GM18870 (cell line): ENCODE data around the gene POLR2L.

Experiments used
- ATAC-seq: cut with Tn5 transposase; IDR thresholded peaks from one replicate; pipeline ENCODE4 v1.9.1; 2021; ENCODE audit warnings: moderate library complexity; ENCODE audit not compliant: unreplicated experiment

Gene POLR2L

DNA sequence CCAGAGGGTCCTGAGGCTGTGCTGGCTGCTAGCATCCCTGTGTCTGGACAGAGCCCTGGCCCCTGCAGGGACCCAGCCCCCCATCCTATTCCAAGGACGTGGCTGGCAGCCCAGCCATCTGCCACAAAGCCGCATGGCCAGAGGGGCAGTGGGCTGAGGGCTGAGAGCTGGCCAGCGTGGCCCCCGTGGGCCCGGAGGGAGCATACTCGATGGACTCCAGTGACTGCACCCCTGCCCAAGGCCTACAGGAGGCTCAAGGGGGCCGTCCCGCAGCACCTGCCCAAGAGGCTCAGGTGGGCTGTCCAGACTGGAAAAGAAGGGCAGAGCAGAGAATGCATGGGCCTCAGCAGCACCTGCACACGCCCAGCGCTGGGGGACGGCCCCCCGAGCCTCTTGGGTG lies 13.5 kb upstream of the POLR2L start:
- no peak for ATAC-seq

DNA sequence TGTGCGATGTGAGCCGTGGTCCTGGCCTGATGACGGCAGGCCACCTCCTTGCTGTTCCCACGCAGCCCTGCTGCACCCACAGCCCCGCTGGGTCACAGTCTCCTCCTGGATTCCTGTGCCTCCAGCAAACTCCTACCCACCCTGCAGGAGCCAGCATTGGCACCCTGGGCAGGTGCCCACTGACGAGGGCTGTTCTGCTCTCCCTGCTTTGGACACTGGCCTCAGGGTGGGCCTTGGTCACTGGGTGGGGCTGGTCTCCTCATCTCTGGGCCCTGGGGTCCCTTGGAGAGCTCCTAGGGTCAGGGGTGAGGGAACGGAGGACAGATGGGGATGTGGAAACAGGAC lies 13.0 kb upstream of the POLR2L start:
- ATAC-seq, result no peak

DNA sequence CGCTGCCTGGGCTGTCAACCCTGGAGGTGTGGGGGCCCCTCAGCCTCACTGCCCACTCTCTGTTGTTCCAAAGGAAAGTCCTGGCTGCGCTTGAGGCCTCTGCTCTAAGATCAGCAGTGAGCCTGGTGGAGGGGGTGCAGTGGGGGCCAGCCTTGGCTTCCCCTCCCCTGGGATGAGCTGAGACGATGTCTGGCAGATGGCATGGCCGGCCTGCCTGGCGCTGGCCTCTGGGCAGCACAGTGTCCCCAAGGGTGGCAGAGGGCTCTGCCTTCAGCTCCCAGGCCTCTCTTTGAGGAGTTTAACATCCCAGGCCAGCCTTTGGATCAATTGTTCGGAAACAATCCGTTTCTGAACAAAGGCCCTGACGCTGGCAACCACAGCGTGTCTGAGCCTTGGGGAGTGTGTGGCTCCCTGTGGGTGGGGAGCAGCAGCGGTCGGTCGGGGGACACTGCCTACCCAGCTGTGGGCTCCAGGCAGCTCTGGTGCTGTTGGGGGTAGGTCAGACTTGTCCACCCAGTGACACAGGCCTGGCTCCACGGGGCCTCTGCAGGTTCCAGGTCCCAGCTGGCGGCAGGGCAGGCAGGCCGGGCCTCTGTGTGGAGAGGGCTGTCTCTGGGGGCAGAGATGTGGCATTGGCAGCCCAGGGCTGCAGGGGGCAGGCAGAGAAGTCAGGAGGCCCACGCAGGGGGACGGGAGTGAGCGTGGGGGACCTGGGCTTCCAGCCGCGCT lies 12.4 kb upstream of the POLR2L start:
- ATAC-seq, result no peak

DNA sequence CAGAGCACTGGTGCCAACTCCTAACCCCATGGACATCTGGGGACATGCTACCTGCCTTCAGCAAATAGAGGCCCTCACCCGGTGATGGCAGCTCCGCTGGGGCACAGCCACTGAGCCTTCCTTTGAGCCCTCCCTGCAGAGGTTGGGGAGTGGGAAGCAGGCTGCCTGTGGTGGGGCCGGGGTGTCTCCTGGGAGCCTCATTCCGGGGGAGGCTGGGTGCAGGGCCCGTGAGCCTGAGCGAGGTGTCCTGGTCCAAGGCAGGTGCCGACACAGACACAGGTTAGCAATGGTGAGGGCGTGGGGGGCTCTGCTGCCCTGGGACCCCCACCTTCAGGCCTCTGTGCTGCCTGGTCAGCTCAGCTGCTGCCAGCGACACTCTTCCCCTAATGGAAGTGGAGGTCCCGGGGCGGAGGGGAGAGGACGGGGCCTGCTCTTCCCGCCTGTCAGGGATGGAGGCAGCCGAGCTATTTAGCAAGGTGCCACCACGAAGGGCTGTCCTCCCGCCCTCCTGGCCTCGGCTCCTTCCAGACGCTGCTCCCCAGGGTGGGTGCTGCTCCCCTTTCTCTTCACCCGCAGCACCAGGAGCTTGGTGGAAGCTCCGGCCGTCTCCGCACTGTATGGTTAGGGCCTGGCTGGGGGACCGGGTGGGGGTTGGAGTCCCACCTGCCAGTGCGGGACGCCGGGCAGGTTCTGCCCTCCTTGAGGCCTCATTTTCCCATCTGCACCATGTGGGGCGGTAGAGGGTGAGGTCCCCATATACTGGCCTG lies 11.5 kb upstream of the POLR2L start:
- ATAC-seq, result no peak

DNA sequence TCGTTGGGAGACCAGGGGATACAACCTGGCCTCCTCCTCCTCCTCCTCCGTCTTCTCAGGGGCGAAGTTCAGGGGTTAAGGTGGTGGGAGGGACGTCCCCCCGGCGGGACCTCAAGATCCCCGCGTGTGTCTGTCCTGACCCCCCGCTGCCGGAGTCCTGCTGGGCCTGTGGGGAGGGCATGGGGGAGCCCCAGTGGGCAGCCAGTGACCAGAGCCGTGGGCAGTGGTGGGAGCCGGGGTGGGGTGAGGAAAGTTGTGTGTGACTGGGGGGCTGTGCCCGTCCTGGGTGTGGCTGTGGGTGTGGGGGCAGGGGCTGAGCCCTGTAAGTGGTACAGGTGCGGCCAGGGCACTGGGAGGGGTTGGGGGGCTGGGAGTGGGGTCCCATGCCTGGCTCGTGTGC lies 10.4 kb upstream of the POLR2L start:
- no peak for ATAC-seq

DNA sequence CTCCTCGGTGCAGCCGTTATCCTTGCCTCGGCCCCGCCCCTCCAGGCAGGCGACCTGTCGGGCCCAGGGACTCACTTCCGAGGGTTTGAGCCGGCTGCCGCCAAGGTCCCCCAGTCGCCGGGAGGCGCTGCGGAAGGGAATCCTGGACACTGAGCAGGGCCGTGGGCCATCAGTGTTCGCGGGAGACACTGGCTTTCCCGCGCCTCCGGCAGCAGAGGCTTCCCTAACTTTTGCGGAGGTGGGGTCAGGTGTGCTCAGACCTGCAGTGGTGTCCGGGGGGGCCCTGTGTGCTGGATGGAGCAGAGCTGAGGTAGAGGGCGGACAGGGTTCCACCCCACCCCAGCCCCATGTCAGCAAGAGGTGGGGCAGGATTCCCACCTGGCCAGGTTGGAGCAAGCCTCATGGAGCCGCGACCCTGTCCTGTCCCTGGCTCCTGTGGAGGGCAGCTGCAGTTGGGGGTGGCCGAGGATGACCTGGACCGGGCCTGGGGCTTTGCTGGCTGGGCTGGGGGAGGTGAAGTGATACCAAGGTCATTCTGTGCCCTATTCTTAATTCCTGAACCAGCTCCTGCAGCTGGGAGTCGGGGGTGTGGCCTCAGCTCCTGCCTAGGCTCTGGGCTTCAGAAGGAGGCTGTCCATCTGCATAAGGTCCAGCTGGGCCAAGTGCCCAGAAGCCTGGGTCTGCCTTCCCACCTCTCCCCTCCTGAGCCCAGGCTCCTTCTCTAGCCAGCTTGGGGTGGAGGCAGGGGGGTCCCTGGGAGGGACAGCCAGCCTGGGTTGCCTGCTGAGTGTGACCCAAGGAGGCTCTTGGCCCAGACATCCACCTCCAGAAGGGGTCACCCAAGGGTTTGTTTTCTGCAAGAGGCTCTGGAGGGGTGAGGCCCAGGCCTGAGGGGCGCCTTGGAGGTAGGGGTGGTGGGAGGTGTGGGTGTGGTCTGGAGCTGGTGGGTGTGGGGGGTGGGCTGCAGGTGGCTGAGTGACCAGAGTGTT lies 8.7 kb upstream of the POLR2L start:
- ATAC-seq, result no peak

DNA sequence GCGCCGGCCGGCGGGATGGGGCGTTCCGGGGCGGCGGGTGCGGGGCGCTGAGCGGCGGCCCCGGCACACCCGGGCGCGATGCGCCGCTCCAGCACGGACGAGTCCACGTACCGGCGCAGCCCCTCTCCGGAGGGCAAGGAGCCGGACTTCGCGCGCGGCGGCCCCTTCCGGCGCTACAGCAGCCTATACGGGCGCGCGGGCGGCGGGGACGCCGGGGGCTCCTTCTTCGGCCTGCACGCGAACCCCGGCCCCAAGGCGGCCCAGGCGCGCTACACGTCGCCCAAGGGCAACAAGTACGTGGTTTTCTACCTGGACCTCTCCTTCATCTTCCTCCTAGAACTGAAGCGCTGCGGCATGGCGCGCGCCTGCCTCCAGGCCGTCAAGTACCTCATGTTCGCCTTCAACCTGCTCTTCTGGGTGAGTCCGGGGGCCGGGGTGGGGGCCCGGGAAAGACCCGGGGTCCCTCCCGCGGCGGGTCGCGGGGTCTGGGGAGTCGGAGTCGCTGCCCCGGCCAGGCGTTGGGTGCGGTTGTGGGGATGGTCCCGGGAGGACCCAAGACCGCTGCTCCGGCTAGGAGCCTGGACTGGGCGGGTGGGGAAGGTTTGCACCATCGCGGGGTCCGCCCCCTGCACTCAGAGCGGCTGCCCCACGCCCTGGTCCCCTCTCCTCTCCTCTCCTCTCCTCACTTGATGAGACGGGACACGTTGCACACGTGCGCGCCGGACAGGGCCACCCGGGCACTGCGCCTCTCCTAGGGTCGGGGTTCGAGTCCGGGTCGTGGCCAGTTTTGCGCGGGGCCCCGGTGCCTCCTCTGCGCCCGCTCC lies 7.8 kb upstream of the POLR2L start:
- ATAC-seq, result no peak

DNA sequence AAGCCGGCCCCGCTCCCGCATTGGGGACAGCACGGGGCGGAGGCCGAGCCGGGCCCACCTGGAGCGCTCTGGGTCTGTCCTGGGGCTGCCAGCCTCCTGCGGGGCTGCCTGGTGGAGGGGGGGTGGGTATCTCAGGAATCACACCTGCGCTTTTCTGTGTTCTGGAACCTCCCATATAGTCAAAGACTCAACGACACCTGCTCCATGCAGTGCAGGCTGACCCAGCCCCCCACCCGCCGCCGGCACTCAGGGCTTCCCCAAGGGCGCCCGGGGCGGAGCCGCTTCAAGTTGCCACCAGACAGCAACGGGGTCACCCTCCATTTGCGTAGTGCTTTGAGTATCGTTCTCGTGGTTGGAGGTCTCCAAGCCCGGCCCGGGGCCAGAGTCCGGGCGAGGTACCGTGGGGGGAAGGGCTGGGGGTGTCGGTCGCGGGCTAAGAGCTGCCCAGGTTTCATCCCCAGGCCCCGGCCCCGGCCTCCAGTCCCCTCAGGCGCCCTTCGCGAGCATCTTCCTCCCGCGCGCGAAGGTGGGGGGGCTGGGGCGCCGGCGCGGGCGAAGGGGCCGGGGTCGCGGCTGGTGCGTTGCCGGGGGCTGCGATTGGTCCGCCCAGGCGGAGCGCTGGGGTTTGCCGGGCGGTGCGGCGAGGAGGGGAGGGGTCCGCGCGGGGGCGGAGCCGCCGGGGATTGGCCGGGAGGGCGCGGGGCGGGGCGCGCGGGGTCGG lies 6.9 kb upstream of the POLR2L start:
- ATAC-seq, result no peak

DNA sequence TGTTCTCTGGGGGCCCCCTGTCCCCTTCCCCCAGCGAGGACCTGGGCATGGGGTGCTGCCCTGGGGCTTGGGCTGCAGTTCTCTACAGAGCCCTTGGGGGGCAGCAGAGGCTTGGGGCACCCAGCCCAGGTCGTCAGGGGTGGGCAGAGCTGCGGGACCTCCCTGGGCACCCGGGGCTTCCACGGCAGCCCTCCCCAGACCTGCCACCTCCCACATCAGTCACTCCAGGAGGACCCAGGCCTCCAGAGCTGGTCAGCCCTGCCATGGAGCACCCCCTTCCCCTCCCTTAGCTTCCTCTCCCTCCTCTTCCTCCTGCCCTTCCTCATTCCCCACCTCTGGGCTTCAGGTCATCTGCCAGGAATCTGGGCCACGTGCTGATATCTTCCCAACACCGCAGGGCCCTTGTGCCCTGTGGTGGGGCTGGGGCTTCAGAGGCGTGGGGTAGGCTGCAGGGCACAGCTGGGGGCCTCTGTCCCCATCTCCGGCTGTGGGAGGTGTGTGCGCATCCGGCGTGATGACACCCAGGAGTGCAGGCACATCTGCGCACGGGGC lies 6.1 kb upstream of the POLR2L start:
- ATAC-seq, result no peak

DNA sequence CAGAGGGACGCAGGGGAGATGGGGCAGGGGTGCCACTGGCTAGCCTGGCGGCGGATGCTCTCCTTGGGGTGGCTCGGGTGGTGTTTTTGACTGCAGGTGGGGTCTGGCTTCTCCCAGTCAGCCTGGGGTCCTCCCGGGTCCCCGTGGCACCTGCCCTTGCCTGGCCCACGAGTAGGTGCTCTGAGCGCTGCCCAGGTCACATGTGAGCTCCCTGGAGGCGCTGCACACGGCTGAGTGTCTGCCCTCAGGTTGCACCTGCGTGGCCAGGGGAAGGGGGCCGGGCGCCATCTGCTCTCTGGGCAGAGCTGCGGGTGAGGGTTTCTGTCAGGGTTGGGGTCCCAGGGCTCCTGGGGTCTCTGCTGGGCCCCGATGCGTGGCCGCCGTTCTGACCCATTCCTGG lies 5.5 kb upstream of the POLR2L start:
- ATAC-seq, result no peak

DNA sequence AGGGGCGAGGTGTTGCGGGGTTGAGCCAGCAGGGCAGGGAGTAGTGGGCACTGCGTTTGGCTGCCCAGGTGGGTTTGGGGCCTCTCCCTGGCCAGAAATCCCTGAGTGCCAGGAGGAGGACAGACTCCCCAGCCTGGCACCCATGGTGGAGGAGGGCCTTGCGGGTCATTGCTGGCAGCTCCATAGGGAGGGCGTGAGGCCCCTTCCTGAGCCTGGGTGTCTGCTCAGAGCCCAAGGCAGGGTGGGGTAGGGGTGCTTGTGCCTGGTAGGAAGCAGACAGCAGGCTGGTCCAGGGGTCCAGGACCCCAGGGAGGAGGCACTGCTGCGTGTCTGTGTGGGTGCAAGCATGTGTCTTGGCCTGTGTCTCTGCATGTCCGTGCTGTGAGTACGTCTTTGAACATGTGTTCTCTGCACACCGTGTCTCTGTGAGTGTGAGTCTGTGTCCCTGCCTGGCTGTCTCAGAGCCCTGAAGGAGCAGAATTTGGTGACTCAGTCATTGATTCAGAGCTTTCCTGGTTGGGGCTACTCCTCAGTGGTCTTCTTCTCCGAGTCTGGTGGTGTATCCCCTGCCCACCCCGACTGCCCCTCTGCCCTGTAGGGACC lies 4.3 kb upstream of the POLR2L start:
- ATAC-seq, result no peak

DNA sequence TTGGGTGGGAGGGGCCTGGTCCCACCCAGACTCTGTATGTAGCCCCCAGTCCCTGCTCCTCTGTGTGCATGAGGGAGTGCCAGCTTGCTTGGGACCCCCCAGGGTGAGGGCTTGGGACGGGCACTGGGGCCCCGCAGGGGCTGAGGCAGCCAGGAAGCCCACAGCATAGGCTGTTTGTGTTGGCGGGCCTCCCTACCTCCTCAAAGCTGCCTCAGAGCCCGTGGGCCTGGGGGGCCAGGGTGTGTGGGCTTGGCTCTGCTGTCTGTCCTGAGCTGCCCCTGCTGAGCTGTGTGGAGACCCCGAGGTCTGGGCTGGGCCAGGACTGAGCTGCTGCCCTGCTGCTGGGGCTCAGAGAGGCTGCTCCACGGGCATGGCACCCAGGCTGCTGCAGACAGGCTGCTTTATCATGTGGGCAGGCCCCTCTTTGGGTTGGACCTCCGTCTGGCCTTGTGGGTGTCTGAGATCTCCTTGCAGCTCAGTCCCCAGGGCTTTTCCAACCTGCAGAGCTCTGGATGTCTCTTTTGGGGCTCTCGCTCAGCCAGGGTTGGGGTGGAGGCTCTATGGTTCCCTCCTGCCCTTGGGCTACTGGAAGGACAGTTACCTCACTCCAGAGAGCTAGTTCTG lies 3.7 kb upstream of the POLR2L start:
- ATAC-seq, result no peak

DNA sequence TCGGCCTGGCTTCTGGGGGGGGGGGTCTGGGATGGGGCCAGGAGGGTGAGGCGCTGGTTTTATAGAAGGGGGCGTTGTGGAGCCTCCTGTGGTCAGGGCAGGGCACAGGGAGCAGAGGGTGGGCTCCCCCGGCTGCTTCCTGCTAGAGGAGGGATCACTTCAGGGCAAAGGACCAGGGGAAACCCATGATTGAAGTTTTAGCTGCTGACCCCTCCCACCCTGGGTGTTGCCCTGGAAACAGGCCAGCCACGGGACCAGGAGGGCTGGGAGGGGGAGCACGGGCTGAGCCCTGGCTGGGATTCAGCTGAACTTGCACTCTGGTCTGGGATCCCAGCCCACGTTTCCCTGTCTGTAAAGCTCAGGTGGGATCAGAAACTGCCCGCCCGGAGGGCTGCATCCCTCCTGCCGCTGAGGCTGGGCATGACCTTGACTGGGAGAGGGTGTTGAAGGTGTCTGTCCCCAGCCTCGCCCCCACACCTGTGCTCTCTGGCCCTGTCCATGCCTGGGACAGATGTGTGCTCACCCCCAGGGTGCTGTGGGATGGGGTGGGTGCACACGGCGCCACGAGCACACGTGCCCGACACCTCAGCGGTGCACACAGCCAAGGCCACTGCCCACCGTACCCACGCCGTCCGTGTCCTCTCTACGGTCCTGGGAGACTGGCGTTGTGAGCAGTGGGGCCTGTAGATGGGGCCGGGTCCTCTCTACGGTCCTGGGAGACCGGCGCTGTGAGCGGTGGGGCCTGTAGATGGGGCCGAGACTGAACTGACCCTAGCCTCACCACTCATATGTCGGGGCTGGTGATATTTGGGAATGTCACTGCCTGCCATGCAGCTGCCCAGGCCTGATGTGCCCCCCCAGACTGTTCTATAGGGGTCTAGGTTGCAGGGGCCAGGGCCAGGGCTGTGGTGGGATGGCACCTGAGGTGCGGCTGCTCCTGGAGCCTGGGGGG lies 2.6 kb upstream of the POLR2L start:
- no peak for ATAC-seq

DNA sequence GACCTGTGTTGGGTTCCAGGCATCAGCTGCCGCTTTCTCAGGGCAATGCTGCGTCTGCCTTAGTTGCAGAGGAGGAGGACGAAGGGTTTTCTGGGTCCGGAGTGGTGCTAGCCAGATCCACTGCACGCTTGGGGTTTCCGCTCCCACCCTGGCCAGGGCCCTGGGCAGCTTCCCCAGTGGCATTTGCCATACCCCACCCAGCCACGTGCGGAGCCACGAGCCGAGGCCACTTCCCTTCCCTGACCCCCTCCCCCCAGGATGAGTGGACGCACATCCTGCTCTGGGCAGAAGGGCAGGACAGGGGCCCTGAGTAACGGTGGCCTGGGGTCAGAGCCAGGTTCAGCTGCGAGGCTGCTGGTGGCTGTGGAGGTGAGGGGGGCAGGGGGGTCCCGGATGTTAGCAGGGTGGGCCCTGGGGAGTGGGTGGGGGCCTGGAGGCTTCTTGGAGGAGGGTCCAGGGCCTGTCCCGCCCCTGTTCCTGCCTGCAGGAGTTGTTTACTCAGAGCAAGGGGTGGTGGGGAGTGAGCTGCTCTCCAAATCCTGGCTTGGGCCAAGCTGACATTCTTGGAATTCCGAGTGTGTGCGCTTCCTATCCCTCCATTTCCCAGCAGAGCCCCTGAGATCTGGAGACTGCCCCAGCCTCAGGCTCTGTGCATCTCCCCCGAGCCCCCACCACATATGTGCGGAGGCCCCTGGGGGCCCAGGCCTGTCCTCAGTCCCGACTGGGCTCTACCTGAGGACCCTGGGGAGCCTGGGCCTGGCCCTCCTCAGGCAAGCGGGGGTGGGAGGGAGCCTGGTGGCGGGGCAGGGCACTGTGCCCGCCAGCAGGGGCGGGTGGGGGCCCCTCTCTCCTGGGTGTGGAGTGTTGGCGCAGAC lies 1.7 kb upstream of the POLR2L start:
- ATAC-seq, result no peak

DNA sequence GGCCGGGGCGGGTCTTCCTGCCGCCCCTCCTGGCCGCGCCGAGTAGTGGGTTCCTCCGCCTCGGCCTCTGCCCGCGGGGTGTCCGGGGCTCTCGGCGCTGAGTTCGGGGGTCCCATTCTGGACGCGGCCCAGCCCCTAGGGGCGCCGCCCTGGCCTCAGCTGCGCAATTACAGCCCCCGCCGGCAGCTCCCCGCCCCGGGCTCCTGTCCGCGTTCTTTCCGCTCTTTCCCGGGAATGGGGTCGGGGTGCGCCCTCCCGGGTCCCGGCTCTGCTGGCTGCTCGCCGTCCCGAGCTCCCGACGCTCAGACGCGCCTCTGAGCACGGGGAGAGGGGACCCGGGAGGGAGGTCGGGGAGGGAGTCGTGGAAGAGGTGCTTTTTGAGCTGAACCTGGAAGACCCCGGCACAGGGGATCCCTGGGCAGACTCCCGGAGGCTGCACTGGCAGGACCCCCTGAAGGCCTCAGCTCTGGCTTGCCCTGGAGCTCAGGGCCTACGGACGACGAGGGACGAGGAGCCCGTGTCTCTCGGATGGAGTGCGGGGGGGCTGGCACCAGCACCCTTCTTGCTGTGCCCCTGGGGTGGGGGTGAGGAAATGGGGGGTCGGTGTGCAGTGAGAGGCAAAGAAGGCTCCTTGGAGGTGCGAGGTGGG lies 881 bp upstream of the POLR2L start:
- no peak for ATAC-seq

DNA sequence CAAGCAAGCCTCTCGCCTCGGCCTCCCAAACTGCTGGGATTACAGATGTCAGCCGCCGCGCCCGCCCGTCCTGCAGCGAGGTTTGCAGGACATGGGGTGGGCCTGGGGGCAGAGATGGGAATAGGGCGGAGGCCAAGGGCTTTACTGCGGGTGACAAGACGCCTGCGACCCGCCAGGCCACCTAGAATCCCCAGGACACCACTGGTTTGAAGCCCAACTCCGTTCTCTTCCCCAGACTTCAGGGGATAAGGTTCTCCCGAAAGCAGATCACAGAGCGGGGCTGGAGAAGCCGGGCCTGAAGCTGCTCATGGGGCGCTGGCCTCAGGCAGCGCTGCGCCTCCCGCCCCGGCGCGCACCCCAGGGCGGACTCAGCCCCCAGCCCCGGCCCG lies 354 bp downstream of the POLR2L start:
- ATAC-seq, result no peak
